ENCODE results near the gene EIF5A. TPM values are rescaled to one million over a fixed set of nuclear protein-coding genes. Genes with fewer than 3 reads are reported as not detected.

The EIF5A gene
- total and polyA plus RNA-seq, 2 of the 8 experiments (the other 6 are each of a cell fraction or from before 2014, with no cell fraction given), result 717 to 1,172 TPM

GRCh38 chr17:7307686-7308624, 527 bp downstream of the EIF5A start:
- DNase-seq (ENCODE audit: low read depth in 1 of 2, low spot score in 2 of 2) (peak in 1 of 2 experiments; percentile 72), FAIRE-seq (no peak)
- Histone ChIP-seq H2BK12ac (ENCODE audit: low read depth, low read length) (no peak overlapping the region), H3K4me2 (ENCODE audit: insufficient read depth in 1 of 2, low read depth in 2 of 2, low read length in 2 of 2) (peak overlapping the region; percentile 88 to 99), H3K23me2 (ENCODE audit: low read depth, low read length) (peaks cover 10% of the 10 kb centered on the region), H4K8ac (ENCODE audit: extremely low read depth, insufficient read depth, low read length) (peak overlapping the region; percentile 88), H3K14ac (ENCODE audit: insufficient read length) (no peak overlapping the region), H3K79me1 (ENCODE audit: low read depth, low read length) (peaks cover 8% of the 10 kb centered on the region), H3K9me3 (ENCODE audit: insufficient read depth in 2 of 2, low read depth in 1 of 2, low read length in 1 of 2) (no peaks in the 10 kb centered on the region), H3K18ac (ENCODE audit: extremely low read depth, low read length) (peak overlapping the region; percentile 97), H3K23ac (ENCODE audit: insufficient read length) (no peak overlapping the region), H4K5ac (ENCODE audit: insufficient read length, low read depth, low read length) (peak overlapping the region; percentile 72), H3K4me3 (ENCODE audit: extremely low read depth in 1 of 4, insufficient read depth in 2 of 4, low read depth in 3 of 4, low read length in 4 of 4) (peak overlapping the region; percentile 87 to 97 (median 90)), H3K27ac (ENCODE audit: low read depth, low read length) (peak overlapping the region; percentile 92), H3K4me1 (replicated peaks in 1 of 4; ENCODE audit: control insufficient read depth in 3 of 4, insufficient read depth in 4 of 4, low read length in 3 of 4) (peaks cover 0 to 14% (median 6%) of the 10 kb centered on the region in 4 experiments; a peak in 5 of 7 replicates), H2BK15ac (ENCODE audit: low read length) (0 out of 2 replicates have a peak overlapping the region, but pooled peaks have one; percentile 88), H3K36me3 (ENCODE audit: control insufficient read depth in 2 of 4, insufficient read depth in 4 of 4, low read length in 3 of 4) (peaks cover 27 to 35% (median 32%) of the 10 kb centered on the region in 4 experiments), H4K20me1 (replicated peaks in 1 of 2; ENCODE audit: control insufficient read depth in 1 of 2, insufficient read depth in 2 of 2, low read length in 2 of 2) (peaks cover 21 to 24% of the 10 kb centered on the region in 2 experiments), H3K9ac (replicated peaks in 1 of 4; ENCODE audit: extremely low read depth in 1 of 4, low read depth in 3 of 4, low read length in 3 of 4) (peak overlapping the region; percentile 94 to 100 (median 98)), H2BK120ac (replicated peaks; ENCODE audit: low read depth, low read length) (peak overlapping the region; percentile 70), H3K56ac (replicated peaks; ENCODE audit: insufficient read length, low read depth, low read length) (peak overlapping the region; percentile 94), H3K4ac (replicated peaks; ENCODE audit: insufficient read length, low read depth, low read length) (peak overlapping the region; percentile 99), H4K91ac (replicated peaks; ENCODE audit: insufficient read length, low read length) (peak overlapping the region; percentile 88), H2BK20ac (ENCODE audit: low read length) (0 out of 2 replicates have a peak overlapping the region, but pooled peaks have one; percentile 32), H2AFZ (ENCODE audit: low read length) (no peak overlapping the region), H2AK5ac (ENCODE audit: low read depth, low read length) (peak overlapping the region; percentile 96; the same call in 1 of the 2 replicates), H2BK5ac (ENCODE audit: low read depth, low read length) (peak overlapping the region; percentile 97), H3K79me2 (ENCODE audit: control insufficient read depth in 1 of 2, insufficient read depth in 2 of 2, low read length in 2 of 2) (peaks cover 17 to 35% of the 10 kb centered on the region in 2 experiments), H3K27me3 (replicated peaks in 1 of 4; ENCODE audit: control insufficient read depth in 3 of 4, extremely low read depth in 1 of 4, insufficient read depth in 3 of 4, low read length in 3 of 4) (no peaks in the 10 kb centered on the region)
- CTCF ChIA-PET (ENCODE audit: partially characterized antibody), result interaction anchor here (0.6 to 4.5 kb wide), 8 partner anchors 11 to 262 kb away, joined by 3 to 22 read pairs (median 3); partner anchors contain the start of gene ASGR1
- POLR2A ChIA-PET (ENCODE audit: partially characterized antibody), result interaction anchor here (0.6 to 11.3 kb wide), 26 partner anchors 9 to 263 kb away, joined by 3 to 223 read pairs (median 6); partner anchors contain the start of genes ACAP1, CLDN7, CTDNEP1 and GABARAP
- WGBS, 2 experiments (ENCODE audit: extremely low coverage in 1 of 2, insufficient coverage in 1 of 2, insufficient read length in 1 of 2, insufficient replicate concordance in 2 of 2, low coverage in 1 of 2, low lambda C conversion rate in 2 of 2, missing lambda C conversion rate in 1 of 2), result 6% methylated on average over 19 of the region's 104 CpGs; no CpG with 5 or more reads in 1 of the 2 experiments
- TF ChIP-seq HDAC2 (IDR thresholded peaks at IDR 0.05; ENCODE audit: borderline replicate concordance in 1 of 2, low read depth in 2 of 2, low read length in 2 of 2) (no peak), SUZ12 (IDR thresholded peaks at IDR 0.05; ENCODE audit: low read length) (no peak), BRCA1 (IDR thresholded peaks at IDR 0.05; ENCODE audit: low read depth, low read length) (no peak), SAP30 (IDR thresholded peaks at IDR 0.05; ENCODE audit: insufficient read depth, insufficient replicate concordance, low read length) (peak; percentile 94), SP4 (IDR thresholded peaks at IDR 0.05; ENCODE audit: low read length) (no peak), TEAD4 (IDR thresholded peaks at IDR 0.05; ENCODE audit: low read depth, low read length) (no peak), CREB1 (IDR thresholded peaks at IDR 0.05) (peak; percentile 76), POU5F1 (IDR thresholded peaks at IDR 0.05; ENCODE audit: low read depth, low read length) (no peak), MAX (IDR thresholded peaks at IDR 0.05) (peak; percentile 98), PHF8 (conservative IDR thresholded peaks at IDR 0.05; ENCODE audit: low read depth, low read length) (peak; percentile 49)

Data from H1 (cell line).